Raji (cell line): ENCODE results near the gene ZNF667.
A peak's percentile ranks its signal among the peaks of the same experiment; 100 is the strongest.

Experiments
- POLR2A ChIP-seq: IDR thresholded peaks from 2 replicates; pipeline ENCODE4 v1.6.1; 2011; ENCODE audit warnings: low read depth, low read length, control low read depth; ENCODE audit not compliant: insufficient read depth

The ZNF667 gene

DNA sequence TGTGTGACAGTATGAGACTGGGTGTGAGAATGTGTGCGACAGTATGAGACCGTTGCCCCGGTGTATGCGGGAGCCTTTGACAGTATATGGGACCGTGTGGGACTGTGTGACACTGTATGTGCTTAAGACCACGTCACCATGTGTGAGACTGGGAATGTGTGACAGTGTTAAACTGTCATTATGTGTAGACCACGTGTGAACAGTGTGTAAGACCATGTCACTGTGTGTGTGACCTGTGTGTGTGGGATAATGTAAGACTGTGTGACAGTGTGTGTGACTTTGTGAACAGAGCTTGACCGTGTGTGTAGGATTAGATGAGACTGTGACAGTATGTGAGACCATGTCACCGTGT is 72.5 kb downstream of the ZNF667 start:
- TF ChIP-seq POLR2A: no peak

DNA sequence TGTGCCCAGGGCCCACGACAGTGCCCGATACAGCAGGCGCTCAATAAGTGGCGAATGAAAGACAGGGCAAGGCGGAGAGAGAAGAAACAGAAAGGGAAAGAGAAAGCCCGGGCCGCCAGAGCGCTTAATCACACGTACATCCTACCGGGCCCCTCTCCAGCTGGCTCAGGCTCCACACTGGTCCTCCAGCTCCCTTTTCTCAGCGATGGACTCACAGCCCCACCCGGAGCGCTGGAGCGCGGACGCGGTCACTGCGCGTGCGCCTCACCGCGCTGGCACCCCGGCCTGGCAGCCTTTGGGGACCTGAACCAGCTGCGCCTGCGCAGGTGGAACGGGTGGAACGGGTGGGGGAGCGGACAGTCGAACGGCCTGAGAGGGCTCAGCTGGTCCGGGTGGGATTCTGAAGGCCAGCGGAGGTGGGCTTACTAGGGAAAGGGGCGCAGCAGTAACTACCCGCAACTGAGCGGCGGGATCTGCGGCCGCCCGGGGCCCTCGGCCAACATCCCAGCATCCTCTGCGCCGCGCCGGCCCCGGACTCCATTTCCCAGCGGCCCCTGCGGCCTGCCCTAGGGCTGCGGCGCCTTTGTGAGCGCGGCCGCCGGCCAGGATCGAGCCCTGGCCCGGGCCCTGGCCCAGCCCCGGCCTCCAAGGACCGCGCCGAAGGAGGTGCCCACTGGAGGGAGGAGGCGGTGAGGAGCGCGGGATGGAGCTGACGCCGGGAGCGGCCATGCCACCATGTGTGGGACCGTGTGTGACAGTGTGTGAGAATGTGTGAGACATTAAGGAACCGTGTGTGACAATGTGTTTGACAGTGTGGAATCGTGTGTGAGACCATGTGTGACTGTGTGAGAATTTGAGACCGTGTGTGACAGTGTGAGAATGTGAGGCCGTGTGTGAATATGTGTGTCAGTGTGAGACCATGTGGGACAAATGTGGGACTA is 73.1 kb downstream of the ZNF667 start, which contains the start of gene ZNF583:
Gene ZNF583 (plus strand): TSS at position 569 of the 941 bp plus-strand sequence. CDS start 2,783 bp downstream, outside the sequence.
- peak; percentile 19; the same call in 1 of the 2 replicates for TF ChIP-seq POLR2A

DNA sequence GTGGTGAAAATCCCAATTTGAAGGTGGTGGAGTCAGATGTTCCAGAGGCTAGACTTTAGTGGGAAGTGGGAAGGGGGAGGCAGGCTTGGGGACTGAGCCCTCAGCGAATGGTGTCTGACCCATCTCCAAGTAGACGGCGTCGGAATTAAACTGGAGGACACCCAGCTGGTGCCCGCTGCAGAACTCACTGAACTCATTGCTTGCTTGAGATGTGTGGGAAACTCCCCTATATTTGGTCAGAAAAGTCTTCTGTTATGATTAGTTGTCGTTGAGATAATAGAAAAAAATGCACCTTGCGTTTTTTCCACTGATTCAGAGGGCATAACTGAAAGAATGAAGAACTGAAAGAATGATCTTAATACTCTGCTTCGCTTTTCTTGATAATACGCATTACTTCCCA is 73.9 kb downstream of the ZNF667 start:
- no peak for TF ChIP-seq POLR2A

DNA sequence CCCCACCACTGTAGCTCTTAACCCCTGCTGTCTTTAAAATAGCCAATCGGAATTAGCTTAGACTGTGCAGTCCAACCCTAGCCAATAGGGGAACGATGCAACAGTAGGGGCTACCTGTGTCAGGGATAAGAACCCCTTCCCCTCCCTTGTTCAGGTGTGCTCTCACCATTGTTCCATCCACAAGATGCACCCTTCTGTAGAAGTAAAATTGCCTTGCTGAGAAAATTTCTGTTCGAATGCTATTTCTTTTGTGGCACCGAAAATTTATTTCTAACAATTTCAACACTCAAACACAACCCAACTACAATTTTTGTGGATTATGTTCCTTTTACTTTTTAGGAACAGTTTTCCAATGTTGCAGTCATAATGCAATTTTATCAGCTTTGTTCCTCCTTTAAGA is 76.7 kb downstream of the ZNF667 start:
- TF ChIP-seq POLR2A: no peak

DNA sequence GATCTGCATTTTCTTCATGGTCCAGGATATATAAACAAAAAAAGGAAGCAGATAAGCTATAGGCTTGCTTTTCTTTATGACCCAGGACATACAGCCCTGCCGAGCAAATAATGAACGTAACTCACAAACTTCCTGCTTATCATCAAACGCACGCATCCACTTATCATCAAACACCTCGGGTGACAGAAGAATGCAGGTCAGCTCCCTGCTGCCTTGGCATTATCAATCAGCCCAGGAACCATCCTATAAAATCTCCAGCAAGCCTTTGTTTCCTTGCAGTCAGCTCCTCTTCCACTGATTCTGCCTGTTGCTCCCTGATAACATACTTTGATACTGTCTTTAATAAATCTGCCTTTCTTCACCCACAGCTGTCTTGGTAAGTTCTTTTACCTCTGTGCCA is 78.3 kb downstream of the ZNF667 start:
- TF ChIP-seq POLR2A: no peak

DNA sequence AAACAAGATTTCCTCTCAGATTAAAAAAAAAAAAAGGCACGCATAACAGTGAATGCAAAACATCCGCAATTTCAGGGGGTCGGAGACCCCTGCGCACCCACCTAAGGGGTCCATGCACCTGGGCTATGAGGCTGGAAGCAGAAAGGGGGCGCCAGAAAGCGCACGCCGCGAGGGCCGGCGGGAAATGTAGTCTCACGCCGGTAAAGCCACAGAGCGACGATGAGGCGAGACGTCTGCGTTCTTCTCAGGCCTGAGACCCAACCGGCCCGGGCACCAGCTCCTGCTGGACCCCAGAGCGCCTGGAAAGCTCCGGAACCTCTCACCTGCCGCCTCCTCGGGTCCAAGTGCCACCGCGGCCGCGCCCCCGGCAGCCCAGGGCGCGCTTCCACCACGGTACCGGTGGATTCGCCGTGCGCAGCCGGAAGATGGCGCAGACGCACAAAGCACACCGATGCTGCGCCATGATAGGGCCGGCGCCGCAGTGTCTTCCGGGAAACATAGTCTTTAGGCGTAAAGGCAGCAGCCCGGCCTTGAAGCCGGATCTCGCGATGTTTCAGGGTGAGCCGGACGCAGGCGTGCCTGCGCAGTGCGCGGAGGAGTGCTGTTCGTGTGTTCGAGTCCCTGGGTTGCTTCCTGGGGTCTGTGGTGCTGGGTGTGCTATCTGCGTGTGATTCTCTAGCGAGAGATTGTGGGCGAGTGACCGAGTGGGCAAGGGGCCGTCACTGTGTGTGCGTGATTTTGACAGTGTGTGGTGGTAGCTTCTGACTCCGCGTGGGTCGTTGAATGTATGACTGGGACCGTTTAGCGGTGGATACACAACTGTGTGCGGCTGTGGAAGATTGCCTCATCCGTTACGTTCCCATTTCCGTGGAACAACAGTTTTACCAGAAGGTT is 83.8 kb downstream of the ZNF667 start, which contains the start of gene ZNF582:
Gene ZNF582 (minus strand): TSS at position 416 of the 894 bp plus-strand sequence. CDS start 1,782 bp downstream, outside the sequence.
- peak; percentile 45 for TF ChIP-seq POLR2A
